OCI-LY3 (cell line): Measurements from ENCODE around the gene FRMD4A.

Experiments used
- H2AFZ ChIP-seq: fragments of 200-600, 300-600 bp; shearing (Covaris generic); 2 replicates; pipeline ENCODE4 v1.6.0; 2014; ENCODE audit warnings: antibody characterized with exemption, low read depth, low read length
- H3K27ac ChIP-seq: fragments of 200-600, 300-600 bp; sonication (generic); 2 replicates; pipeline ENCODE4 v1.5.1; 2014; ENCODE audit warnings: mild to moderate bottlenecking, low read length, moderate library complexity, mixed read lengths
- H3K27me3 ChIP-seq: fragments of 200-600, 300-600 bp; sonication (generic); 2 replicates; pipeline ENCODE4 v1.6.1; 2014; ENCODE audit warnings: low read depth, low read length, mixed read lengths
- H3K36me3 ChIP-seq: fragments of 200-600, 300-600 bp; sonication (generic); replicated peaks from 2 replicates; pipeline ENCODE3; 2014; ENCODE audit warnings: low read depth, low read length, mixed read lengths
- H3K4me1 ChIP-seq: fragments of 300-600, 200-600 bp; sonication (generic); 2 replicates; pipeline ENCODE4 v1.6.1; 2014; ENCODE audit warnings: low read length, mixed read lengths
- H3K4me2 ChIP-seq: fragments of 200-600, 300-600 bp; sonication (generic); 2 replicates; pipeline ENCODE4 v1.6.1; 2014; ENCODE audit warnings: low read length, mixed read lengths
- H3K4me3 ChIP-seq: fragments of 300-600, 200-600 bp; sonication (generic); 2 replicates; pipeline ENCODE4 v1.5.1; 2014; ENCODE audit warnings: antibody characterized with exemption, mild to moderate bottlenecking, low read length, moderate library complexity
- H3K79me2 ChIP-seq: fragments of 300-600, 200-600 bp; shearing (Covaris generic); 2 replicates; pipeline ENCODE4 v1.6.1; 2014; ENCODE audit warnings: mild to moderate bottlenecking, low read length, mixed read lengths
- H3K9ac ChIP-seq: fragments of 300-600, 200-600 bp; shearing (Covaris generic); 2 replicates; pipeline ENCODE4 v1.6.0; 2014; ENCODE audit warnings: mild to moderate bottlenecking, low read length, moderate library complexity
- H3K9me3 ChIP-seq: fragments of 200-600, 300-600 bp; shearing (Covaris generic); 2 replicates; pipeline ENCODE4 v1.6.1; 2014; ENCODE audit warnings: low read length, mixed read lengths; ENCODE audit not compliant: insufficient read depth
- H4K20me1 ChIP-seq: fragments of 200-600, 300-600 bp; sonication (generic); 2 replicates; pipeline ENCODE4 v1.6.1; 2016; ENCODE audit warnings: low read length, mixed read lengths; ENCODE audit not compliant: insufficient read depth
- CTCF ChIP-seq: fragments of 200-600, 300-600 bp; sonication (generic); IDR thresholded peaks from 2 replicates; pipeline ENCODE4 v1.5.1; 2014; ENCODE audit warnings: antibody characterized with exemption, low read length, low read depth
- EZH2phosphoT487 ChIP-seq: fragments of 200-600 bp; shearing (Covaris generic); IDR thresholded peaks from 2 replicates; pipeline ENCODE4 v1.6.1; 2018; ENCODE audit warnings: antibody characterized with exemption, mixed run types, low read depth

FRMD4A gene

GRCh38 chr10:13751191-13751764 lies 579.4 kb downstream of the FRMD4A start:
- Histone ChIP-seq H3K27ac (no peak overlapping the region), H3K36me3 (no peaks in the 10 kb centered on the region), H3K4me1 (peaks cover 23% of the 10 kb centered on the region; the same call in 1 of the 2 replicates), H3K9ac (no peak overlapping the region), H4K20me1 (no peaks in the 10 kb centered on the region), H3K27me3 (no peaks in the 10 kb centered on the region), H3K9me3 (no peaks in the 10 kb centered on the region), H3K4me3 (no peak overlapping the region), H3K79me2 (no peaks in the 10 kb centered on the region), H2AFZ (no peak overlapping the region), H3K4me2 (no peak overlapping the region)
- TF ChIP-seq CTCF (no peak), EZH2phosphoT487 (no peak)

GRCh38 chr10:13750299-13751190 lies 580.2 kb downstream of the FRMD4A start:
- peaks cover 21% of the 10 kb centered on the region; the same call in 1 of the 2 replicates for H3K4me1 ChIP-seq
- H2AFZ ChIP-seq: no peak overlapping the region
- no peaks in the 10 kb centered on the region for H3K36me3 ChIP-seq
- no peaks in the 10 kb centered on the region for H4K20me1 ChIP-seq
- H3K4me3 ChIP-seq: no peak overlapping the region
- no peaks in the 10 kb centered on the region for H3K9me3 ChIP-seq
- no peak overlapping the region for H3K9ac ChIP-seq
- no peak overlapping the region for H3K27ac ChIP-seq
- TF ChIP-seq CTCF (no peak), EZH2phosphoT487 (no peak)
- H3K27me3 ChIP-seq: no peaks in the 10 kb centered on the region
- H3K4me2 ChIP-seq: no peak overlapping the region
- H3K79me2 ChIP-seq: no peaks in the 10 kb centered on the region

GRCh38 chr10:13745271-13745670 lies 585.5 kb downstream of the FRMD4A start:
- H4K20me1 ChIP-seq: no peaks in the 10 kb centered on the region
- no peak overlapping the region for H3K4me3 ChIP-seq
- no peak overlapping the region for H3K27ac ChIP-seq
- TF ChIP-seq EZH2phosphoT487: no peak
- no peak for TF ChIP-seq CTCF
- H3K9me3 ChIP-seq: no peaks in the 10 kb centered on the region
- H3K9ac ChIP-seq: no peak overlapping the region
- H2AFZ ChIP-seq: no peak overlapping the region
- peaks cover 33% of the 10 kb centered on the region for H3K4me1 ChIP-seq
- no peak overlapping the region for H3K4me2 ChIP-seq
- no peaks in the 10 kb centered on the region for H3K36me3 ChIP-seq
- H3K27me3 ChIP-seq: no peaks in the 10 kb centered on the region
- H3K79me2 ChIP-seq: no peaks in the 10 kb centered on the region

- Histone ChIP-seq H3K9ac (0 out of 2 replicates have a peak overlapping the region, but pooled peaks have one; percentile 22), H3K36me3 (no peaks in the 10 kb centered on the region), H2AFZ (peak overlapping the region; percentile 81), H3K4me1 (peaks cover 33% of the 10 kb centered on the region), H3K9me3 (no peaks in the 10 kb centered on the region), H3K4me2 (peak overlapping the region; percentile 50), H4K20me1 (no peaks in the 10 kb centered on the region), H3K27ac (no peak overlapping the region), H3K27me3 (no peaks in the 10 kb centered on the region), H3K79me2 (no peaks in the 10 kb centered on the region), H3K4me3 (peak overlapping the region; percentile 23; the same call in 1 of the 2 replicates)
- TF ChIP-seq EZH2phosphoT487: no peak
- no peak for TF ChIP-seq CTCF
Observed at GRCh38 chr10:13743963-13744362, 586.8 kb downstream of the FRMD4A start.
